HepG2 (cell line): Measurements from ENCODE around the gene TMTC2. TPM values are rescaled to one million over a fixed set of nuclear protein-coding genes. Genes with fewer than 3 reads are reported as not detected.

ENCODE experiments used
- ATAC-seq: fragments of 200-7000 bp; cut with Tn5 transposase; 3 replicates; pipeline ENCODE4 v1.9.1; 2020; ENCODE audit warnings: mild to moderate bottlenecking, moderate library complexity
- BruUV-seq: library from RNA; stranded (reverse); fragments of 400-500 nt; replicated peaks from 2 replicates; lab custom pipeline; 2021; lab: Mats Ljungman, UMichigan
- CTCF ChIA-PET: fragments of 300-600 bp; formaldehyde crosslinking; extraction: SDS; loops from one replicate; lab custom pipeline; 2021; ENCODE audit warnings: low total read pairs, inconsistent platforms, low intra/inter-chr PET ratio; lab: Yijun Ruan, JAX
- POLR2A ChIA-PET: fragments of 350-600 bp; sonication (Branson Sonifier 250); formaldehyde crosslinking; loops from one replicate; lab custom pipeline; 2020; ENCODE audit warnings: antibody characterized with exemption, inconsistent platforms; lab: Yijun Ruan, JAX
- DNase-seq: peaks from one replicate; pipeline ENCODE4 v3.0.0-alpha.2; 2015; ENCODE audit warnings: low spot score
- FAIRE-seq: peaks from 3 replicates; lab custom pipeline; 2011; peaks lifted over from hg19 to GRCh38; lab: Jason Lieb, UNC
- H2AFZ ChIP-seq: one replicate; pipeline ENCODE4 v1.6.1; 2011; ENCODE audit warnings: low read length, inconsistent platforms
- H3K27ac ChIP-seq: fragments of 300-600 bp; 3 replicates; pipeline ENCODE4 v1.8.0; 2011; ENCODE audit warnings: mixed run types, mild to moderate bottlenecking, mixed read lengths, low read length, inconsistent platforms; ENCODE audit not compliant: insufficient read depth; ENCODE audit errors: extremely low read length
- H3K27me3 ChIP-seq, 2 experiments: fragments of 200-600 bp in 1 of 2; 2 replicates in 1 of 2; 3 replicates in 1 of 2; pipeline versions ENCODE4 v1.6.0 to v1.8.0; 2011; ENCODE audit warnings: low read length in 2 of 2, mild to moderate bottlenecking in 2 of 2, moderate library complexity in 2 of 2, inconsistent platforms in 1 of 2; ENCODE audit not compliant: insufficient read depth in 2 of 2, control insufficient read depth in 1 of 2
- H3K36me3 ChIP-seq, 2 experiments: fragments of 200-600 bp in 1 of 2; replicated peaks in 1 of 2; 2 replicates in 1 of 2; 3 replicates in 1 of 2; pipeline versions ENCODE4 v1.5.1 to v1.8.0; 2011; ENCODE audit warnings: low read length in 2 of 2, inconsistent platforms in 1 of 2; ENCODE audit not compliant: insufficient read depth in 2 of 2, control insufficient read depth in 1 of 2
- H3K4me1 ChIP-seq: 2 replicates; pipeline ENCODE4 v1.5.1; 2012; ENCODE audit warnings: low read length, inconsistent platforms; ENCODE audit not compliant: insufficient read depth
- H3K4me2 ChIP-seq: 2 replicates; pipeline ENCODE4 v1.6.0; 2011; ENCODE audit warnings: low read depth, low read length, inconsistent platforms
- H3K4me3 ChIP-seq, 3 experiments: fragments of 200-600 bp in 1 of 3; sonication (generic), shearing (Covaris generic) in 1 of 3; replicated peaks in 1 of 3; 2 replicates each; pipeline ENCODE4 v1.5.1; 2011 to 2016; ENCODE audit warnings: low read length in 3 of 3, inconsistent platforms in 2 of 3, low read depth in 2 of 3, mild to moderate bottlenecking in 2 of 3, control low read depth in 1 of 3, mixed read lengths in 1 of 3; ENCODE audit not compliant: insufficient read depth in 1 of 3
- H3K79me2 ChIP-seq: one replicate; pipeline ENCODE4 v1.6.1; 2011; ENCODE audit warnings: low read length, inconsistent platforms; ENCODE audit not compliant: insufficient read depth
- H3K9ac ChIP-seq: 2 replicates; pipeline ENCODE4 v1.6.0; 2011; ENCODE audit warnings: mild to moderate bottlenecking, low read depth, low read length, inconsistent platforms; ENCODE audit not compliant: insufficient read depth
- H3K9me3 ChIP-seq: 2 replicates; pipeline ENCODE4 v1.5.1; 2012; ENCODE audit warnings: mild to moderate bottlenecking, low read length
- H4K20me1 ChIP-seq: 2 replicates; pipeline ENCODE4 v1.6.0; 2011; ENCODE audit warnings: inconsistent platforms, mild to moderate bottlenecking, low read length, moderate library complexity; ENCODE audit not compliant: insufficient read depth
- PAXIP1 ChIP-seq: sonication (generic); formaldehyde crosslinking; conservative IDR thresholded peaks from 2 replicates; pipeline ENCODE4 v1.4.0; 2020; ENCODE audit warnings: mild to moderate bottlenecking, missing genetic modification reagents, moderate library complexity
- ZFP82 ChIP-seq: sonication (generic); formaldehyde crosslinking; IDR thresholded peaks from 2 replicates; pipeline ENCODE4 v1.5.1; 2020; ENCODE audit warnings: mild to moderate bottlenecking, missing genetic modification reagents, borderline replicate concordance
- ZNF878 ChIP-seq: sonication (generic); formaldehyde crosslinking; IDR thresholded peaks from 2 replicates; pipeline ENCODE4 v1.8.1; 2023; ENCODE audit warnings: mild to moderate bottlenecking, missing genetic modification reagents, moderate library complexity
- WGBS: methylation state at CpG from one replicate; pipeline ENCODE4 v1.1.6; 2017; ENCODE audit warnings: low lambda C conversion rate; 5-methylcytosine and 5-hydroxymethylcytosine counted together
- in situ Hi-C: cut with HindIII; loops from 2 replicates; pipeline ENCODE4 v1.10.0; 2017; ENCODE audit warnings: low pct_unique_long_range_greater_than_20kb; ENCODE audit not compliant: extremely low pct_ligation_motif_present
- intact Hi-C: fragments of 100-400 bp; cut with micrococcal nuclease; formaldehyde crosslinking; loops from one replicate; pipeline ENCODE4 v1.10.0; 2022; ENCODE audit not compliant: unreplicated experiment
- polyA plus RNA-seq, 8 experiments: library from polyadenylated mRNA; depleted of rRNA in 3 of 8; stranded (reverse) in 7 of 8; unstranded in 1 of 8; fragments of >200 nt; fragmentation: Illumina TruSeq in 4 of 8; extraction: Trizol in 4 of 8; gene quantifications; 2 replicates each; pipeline versions ENCODE4 v1.2.1 to v1.2.3, GENCODE V29; 2011 to 2016; ENCODE audit warnings: low read depth in 4 of 8, missing spikeins in 1 of 8, mixed read lengths in 1 of 8; ENCODE audit not compliant: insufficient read depth in 1 of 8
- total RNA-seq, 5 experiments: library from RNA; depleted of rRNA; stranded (reverse); fragments of >200 nt; fragmentation: Illumina TruSeq; extraction: Trizol; gene quantifications; 2 replicates each; pipeline ENCODE4 v1.2.3, GENCODE V29; 2016; ENCODE audit warnings: low read depth in 1 of 5
- TF ChIP-seq, protein P1 (sequence below): sonication (generic); formaldehyde crosslinking; IDR thresholded peaks from 2 replicates; pipeline ENCODE4 v1.5.0; 2020; ENCODE audit warnings: missing genetic modification reagents
- TF ChIP-seq, protein P2 (sequence below): IDR thresholded peaks from 2 replicates; pipeline ENCODE4 v1.6.1; 2016; ENCODE audit warnings: missing compliant biosample characterization, missing genetic modification reagents, borderline replicate concordance

The TMTC2 gene
- total and polyA plus RNA-seq, 2 of the 13 experiments (the other 11 are each of a cell fraction or from before 2014, with no cell fraction given): 0.55 to 0.63 TPM

DNA sequence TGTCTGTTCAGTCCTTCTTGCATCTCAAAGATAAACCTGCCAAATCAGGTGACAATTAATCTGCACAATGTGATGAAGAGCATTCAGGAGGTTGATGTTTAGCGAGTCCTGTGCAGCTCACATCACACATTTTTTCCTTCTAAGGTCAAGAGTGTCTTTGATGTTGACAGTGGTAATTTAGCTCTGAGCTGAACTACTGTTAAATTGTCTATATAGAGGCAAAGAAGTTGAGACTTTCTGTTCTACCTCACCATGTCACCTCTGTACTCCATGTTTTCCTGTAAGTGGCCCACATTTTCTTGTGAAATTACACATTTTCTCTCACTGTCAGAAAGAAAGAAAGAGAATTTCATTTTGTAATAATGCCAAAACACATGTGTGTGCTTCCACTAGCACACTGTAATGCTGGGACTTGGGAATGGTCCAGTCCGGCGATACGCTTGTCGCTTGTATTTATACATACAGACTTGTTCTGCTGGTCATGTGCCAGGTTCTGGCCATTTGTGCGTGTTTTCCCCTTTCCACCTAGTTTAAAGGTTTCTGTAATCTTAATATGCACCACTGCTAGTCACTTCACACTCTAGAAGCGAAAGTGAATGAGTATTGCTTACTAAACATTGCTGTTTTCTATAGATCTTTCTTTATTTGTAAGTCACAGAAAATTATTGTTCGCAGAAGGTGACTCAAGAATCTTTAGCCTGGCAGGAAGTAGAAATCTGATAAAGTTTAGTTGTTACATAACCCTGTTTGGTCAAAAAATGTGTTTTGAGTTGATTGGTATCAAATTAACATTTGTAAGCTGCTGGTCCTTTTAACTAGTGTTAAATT, 328.9 kb downstream of the TMTC2 start (continued):
- no peak for TF ChIP-seq PAXIP1 (CRISPR knock-in tag)

- Histone ChIP-seq H3K4me2 (no peak overlapping the region), H2AFZ (no peak overlapping the region), H3K4me3 (no peak overlapping the region), H4K20me1 (no peaks in the 10 kb centered on the region), H3K27ac (no peak overlapping the region), H3K27me3 (no peaks in the 10 kb centered on the region), H3K79me2 (no peaks in the 10 kb centered on the region), H3K9ac (no peak overlapping the region), H3K4me1 (no peaks in the 10 kb centered on the region), H3K36me3 (no peaks in the 10 kb centered on the region), H3K9me3 (0 out of 2 replicates have a peak, but pooled peaks cover 3% of the 10 kb centered on the region)
- ChIA-PET CTCF (no interaction called here), POLR2A (no interaction called here)
- FAIRE-seq: no peak
- 23% methylated on average over 1 of the region's 1 CpG for WGBS
- no TSS peak for BruUV-seq
- TF ChIP-seq, protein P1, sequence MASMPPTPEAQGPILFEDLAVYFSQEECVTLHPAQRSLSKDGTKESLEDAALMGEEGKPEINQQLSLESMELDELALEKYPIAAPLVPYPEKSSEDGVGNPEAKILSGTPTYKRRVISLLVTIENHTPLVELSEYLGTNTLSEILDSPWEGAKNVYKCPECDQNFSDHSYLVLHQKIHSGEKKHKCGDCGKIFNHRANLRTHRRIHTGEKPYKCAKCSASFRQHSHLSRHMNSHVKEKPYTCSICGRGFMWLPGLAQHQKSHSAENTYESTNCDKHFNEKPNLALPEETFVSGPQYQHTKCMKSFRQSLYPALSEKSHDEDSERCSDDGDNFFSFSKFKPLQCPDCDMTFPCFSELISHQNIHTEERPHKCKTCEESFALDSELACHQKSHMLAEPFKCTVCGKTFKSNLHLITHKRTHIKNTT: no peak
- TF ChIP-seq ZFP82 (CRISPR knock-in tag) (no peak), ZNF878 (no peak)
- TF ChIP-seq, protein P2, sequence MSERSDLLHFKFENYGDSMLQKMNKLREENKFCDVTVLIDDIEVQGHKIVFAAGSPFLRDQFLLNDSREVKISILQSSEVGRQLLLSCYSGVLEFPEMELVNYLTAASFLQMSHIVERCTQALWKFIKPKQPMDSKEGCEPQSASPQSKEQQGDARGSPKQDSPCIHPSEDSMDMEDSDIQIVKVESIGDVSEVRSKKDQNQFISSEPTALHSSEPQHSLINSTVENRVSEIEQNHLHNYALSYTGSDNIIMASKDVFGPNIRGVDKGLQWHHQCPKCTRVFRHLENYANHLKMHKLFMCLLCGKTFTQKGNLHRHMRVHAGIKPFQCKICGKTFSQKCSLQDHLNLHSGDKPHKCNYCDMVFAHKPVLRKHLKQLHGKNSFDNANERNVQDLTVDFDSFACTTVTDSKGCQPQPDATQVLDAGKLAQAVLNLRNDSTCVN (CRISPR knock-in tag): no peak
- ATAC-seq: no peak
- in situ Hi-C loops: no loop called here
- intact Hi-C loops: no loop called here
- DNase-seq: peak; percentile 5
These were observed 329.6 kb downstream of the TMTC2 start for GRCh38 chr12:83016218-83016835.
